GM21423 (cell line): ENCODE data around the gene CPEB2.

ENCODE experiments used
- ATAC-seq: cut with Tn5 transposase; IDR thresholded peaks from one replicate; pipeline ENCODE4 v1.9.1; 2021; ENCODE audit warnings: mild to moderate bottlenecking, moderate library complexity; ENCODE audit not compliant: unreplicated experiment

Gene CPEB2

DNA sequence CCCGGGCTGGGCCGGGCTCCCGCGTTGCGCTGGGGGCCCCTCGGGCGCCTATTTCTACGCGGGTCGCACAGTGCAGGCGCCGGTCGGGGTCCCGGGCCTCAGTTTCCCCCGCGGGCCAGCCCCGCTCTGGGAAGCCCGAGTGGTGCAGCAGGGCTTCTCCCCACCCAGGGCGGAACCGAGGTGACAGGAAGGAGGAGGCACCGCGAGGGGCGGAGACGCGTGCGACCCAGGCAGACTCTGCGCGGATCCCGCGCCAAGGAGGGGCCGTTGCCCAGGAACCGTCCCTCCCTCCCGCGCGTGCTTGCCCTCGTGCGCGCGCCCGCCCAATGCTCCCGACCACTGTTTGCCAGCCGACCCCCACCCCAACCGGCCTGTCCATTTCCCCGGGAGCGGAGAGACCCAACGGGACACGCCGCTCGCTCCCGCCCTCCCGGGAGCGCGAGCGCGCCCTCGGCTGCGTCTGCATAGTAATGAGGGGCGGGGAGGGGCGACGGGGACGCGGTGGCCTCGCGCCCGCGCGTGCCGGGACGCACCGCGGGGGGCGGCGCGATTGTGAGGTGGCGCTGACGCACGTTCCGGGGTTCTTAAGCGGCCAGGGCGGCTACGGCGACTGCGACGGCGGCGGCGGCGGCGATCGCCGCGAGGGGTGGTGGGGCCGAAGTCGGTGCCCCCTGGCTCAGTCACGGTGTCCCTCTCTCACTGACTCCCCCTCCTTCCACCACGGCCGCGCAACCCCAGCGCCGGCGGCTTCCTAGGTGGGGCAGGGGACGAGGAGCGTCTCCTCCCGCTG lies at the start of gene CPEB2:
Gene CPEB2, plus strand, starts transcription at position 613 of the 790 bp plus-strand sequence. CDS start 193 bp downstream, outside the sequence.
- peak; percentile 56 for ATAC-seq

DNA sequence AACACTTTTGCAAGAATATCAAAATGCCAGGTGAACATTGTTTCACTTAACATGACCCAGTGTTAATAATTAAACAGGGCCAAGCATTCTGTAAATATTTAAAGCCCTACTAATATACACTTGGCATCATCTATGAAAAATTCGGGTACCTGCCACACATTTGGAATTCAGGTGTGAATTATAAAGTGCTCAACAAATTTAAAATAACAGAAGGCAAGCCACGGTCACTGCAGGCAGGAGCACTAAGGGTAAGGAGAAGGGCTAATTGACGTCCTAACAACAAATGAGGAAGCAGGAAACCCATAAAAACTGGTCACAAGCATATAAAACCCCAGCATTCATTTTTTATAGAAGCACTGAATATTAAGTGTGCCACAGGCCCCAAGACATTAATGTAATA lies 43.8 kb upstream of the CPEB2 start:
- ATAC-seq: no peak

DNA sequence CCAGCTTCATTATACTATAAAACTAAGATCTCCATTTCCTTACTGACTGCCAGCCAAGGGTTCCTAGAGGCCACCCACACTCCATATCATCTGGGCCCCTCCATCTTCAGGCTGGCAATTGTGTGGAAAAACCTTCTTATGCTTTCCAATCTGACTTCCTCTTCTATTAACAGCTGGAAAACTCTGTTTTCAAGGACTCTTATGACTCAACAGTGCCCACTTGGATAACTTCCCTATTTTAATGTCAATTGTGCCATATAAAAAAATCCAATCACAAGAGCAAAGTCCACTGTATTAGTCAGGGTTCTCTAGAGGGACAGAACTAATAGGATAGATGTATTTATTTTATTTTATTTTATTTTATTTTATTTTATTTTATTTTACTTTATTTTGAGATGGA lies 41.0 kb upstream of the CPEB2 start:
- no peak for ATAC-seq

GRCh38 chr4:14965071-14965470 lies 37.2 kb upstream of the CPEB2 start:
- ATAC-seq: no peak

- ATAC-seq: no peak
These were observed 34.3 kb upstream of the CPEB2 start for GRCh38 chr4:14967982-14968381.

- no peak for ATAC-seq
These were observed 24.5 kb upstream of the CPEB2 start for GRCh38 chr4:14977830-14978229.

DNA sequence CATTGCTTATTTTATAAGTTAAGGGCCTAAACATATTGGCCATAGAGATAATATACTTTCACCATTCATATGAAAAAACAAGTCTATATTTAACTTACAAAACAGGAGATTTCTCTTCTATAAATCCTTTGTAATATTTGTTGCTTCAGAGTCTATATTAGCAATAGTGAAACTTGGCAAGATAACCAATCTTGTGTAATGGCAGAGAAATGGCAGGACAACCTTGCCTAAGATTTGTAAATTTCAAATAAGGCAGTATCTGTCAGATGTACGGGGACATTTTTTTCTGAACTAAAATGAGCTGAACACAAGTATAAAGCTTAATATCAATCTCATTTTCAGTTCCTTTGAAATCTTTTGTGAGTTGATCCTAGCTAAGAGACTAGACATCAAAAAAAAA lies 17.8 kb upstream of the CPEB2 start:
- no peak for ATAC-seq

DNA sequence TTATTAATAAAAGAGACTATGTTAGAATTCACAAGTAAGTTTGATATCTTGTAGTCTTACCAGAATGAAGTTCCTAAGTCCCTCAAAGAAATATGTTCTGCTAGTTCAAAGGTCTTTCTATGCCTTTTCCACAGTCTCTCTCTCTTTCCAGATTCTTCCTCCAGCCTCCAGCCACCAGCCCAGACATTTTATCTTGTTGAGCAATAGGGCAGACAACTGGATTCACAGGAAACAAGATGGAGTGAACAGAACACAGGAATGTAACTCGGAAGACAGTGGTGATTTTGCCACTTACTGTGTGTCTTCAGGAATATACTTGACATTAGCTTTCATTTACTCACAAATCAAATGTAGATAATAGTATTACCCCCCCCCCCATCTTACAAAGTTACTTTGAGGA lies 17.1 kb upstream of the CPEB2 start:
- ATAC-seq: no peak

GRCh38 chr4:14985843-14986242 lies 16.4 kb upstream of the CPEB2 start:
- ATAC-seq: no peak

GRCh38 chr4:14987054-14987453 lies 15.2 kb upstream of the CPEB2 start:
- no peak for ATAC-seq

DNA sequence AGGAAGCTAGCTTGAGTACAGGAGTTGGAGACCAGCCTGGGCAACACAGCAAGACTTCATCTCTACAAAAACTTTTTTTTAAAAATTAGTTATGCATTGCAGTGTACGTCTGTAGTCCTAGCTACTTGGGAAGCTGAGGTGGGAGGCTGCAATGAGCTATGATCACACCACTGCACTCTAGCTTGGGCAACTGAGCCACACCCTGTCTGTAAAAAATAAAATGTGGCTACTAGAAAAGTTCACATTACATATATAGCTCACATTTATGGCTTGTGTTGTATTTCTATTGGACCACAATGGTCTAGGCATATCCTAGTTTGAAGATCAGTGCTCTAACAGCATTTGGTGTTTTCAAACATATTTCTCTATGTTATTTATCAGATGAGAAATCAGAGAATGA lies 11.8 kb upstream of the CPEB2 start:
- ATAC-seq: no peak

DNA sequence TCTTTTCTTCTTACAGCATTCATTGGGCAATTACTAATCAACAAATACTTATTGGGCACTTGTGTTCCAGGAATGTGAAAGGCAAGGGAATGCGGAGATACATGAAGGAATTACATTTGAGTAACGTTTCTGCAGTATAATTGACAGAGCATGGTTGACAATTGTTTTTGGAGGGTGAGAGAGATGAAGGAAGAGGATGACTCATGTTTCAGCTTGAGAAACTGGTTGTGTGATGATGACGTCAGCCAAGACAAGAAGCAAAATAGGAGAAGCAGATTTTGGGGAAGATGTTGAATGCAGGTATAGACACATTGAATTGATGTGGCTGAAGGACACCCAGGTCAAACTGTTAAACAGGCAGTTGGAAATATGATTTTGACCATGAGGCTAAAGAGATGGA lies 8.0 kb upstream of the CPEB2 start:
- no peak for ATAC-seq

DNA sequence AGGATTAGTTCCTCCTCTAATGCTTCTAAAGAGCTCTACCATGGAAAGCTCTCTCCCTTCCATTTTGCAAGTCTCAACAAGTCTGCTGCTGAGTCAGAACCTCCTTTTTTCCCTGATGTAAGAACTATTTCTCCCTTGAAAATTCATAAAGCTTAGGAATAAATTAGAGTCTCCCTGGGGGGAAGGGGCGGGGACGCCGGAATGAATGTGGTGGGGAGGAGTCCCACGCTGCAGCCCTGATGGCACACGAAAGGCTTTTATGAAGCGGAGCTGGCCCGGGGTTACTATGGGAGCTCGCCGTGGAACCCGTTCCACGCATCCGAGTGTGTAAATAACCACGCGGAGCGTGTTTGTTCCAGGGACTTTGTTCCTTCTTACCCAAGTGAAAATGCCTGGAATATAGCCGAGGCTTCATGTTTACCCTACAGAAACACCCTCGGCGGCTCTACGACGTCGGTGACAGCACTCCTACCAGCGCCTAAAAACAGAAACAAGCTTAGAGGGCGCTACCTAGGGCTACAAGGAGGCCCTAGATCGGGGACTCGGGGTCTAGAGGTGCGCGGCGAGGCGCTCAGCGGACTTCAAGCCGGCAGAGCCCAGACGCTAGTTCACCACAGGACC lies 923 bp upstream of the CPEB2 start:
- ATAC-seq: peak; percentile 17

DNA sequence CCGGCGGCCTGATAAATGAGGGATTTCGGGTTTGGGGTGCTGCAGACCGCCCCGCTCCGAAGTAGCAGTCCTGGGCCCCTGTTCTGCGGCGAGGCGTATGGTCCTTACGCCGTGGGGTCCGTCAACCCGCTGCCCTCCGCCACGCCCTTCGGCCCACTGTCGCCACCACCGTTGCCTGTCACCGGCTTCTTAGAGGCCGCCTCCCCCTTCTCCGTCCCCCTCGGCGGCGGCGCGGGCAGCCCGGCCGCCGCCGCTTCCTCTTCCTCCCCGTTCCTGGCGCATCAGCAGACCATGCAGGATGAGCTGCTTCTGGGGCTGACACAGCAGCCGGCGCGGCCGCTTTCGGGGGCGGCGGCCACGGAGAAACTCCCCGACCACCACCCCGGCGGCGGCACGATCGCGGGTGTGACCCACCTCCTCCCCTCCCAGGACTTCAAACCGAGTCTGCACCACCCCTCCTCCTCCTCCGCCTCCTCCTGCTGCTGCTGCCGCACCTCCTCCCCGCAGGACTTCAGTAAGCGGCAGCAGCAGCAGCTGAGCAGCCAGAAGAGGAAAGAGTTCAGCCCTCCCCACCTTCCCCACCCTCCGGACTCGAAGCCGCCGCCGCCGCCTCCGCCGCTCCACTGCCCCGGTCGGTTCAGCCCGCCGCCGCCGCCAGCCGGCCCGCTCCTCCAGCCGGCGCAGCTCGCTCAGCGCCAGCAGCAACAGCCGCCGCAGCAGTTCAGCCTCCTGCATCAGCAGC lies 549 bp downstream of the CPEB2 start:
- peak; percentile 20 for ATAC-seq

GRCh38 chr4:15003401-15003890 lies 1.2 kb downstream of the CPEB2 start:
- ATAC-seq: peak; percentile 13

DNA sequence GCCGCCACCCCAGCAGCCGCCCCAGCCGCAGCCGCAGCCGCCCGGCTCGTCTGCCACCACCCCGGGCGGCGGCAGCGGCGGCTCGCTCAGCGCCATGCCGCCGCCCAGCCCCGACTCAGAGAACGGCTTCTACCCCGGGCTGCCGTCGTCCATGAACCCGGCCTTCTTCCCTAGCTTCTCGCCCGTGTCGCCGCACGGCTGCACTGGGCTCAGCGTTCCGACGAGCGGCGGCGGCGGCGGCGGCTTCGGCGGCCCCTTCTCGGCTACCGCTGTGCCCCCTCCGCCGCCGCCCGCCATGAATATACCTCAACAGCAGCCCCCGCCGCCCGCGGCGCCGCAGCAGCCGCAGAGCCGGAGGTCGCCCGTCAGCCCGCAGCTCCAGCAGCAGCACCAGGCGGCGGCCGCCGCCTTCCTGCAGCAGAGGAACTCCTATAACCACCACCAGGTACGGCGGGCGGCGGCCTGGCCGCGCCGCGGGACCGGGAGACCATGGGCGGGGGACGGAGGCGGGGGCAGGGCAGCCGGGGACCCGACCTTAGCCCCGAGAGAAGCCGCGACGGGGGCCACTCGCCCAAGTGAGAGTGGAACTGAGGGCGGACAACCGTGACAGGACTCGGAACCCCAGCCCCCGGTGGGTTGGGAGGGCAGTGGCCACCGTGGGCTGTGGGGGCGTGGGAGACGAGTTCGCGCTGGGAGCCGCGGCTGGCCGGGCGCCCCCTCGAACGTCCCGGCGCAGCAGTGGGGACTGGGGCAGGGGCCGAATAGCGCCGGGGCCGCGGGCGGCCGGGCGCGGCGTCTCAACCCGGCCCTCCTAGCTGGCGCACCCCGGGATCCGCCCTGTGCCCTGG lies 1.8 kb downstream of the CPEB2 start:
- ATAC-seq: peak; percentile 0

- no peak for ATAC-seq
These were observed 2.5 kb downstream of the CPEB2 start for GRCh38 chr4:15004739-15005301.

GRCh38 chr4:15005474-15006115 lies 3.3 kb downstream of the CPEB2 start:
- no peak for ATAC-seq

- ATAC-seq: no peak
These were observed 4.2 kb downstream of the CPEB2 start for GRCh38 chr4:15006416-15007024.

GRCh38 chr4:15007201-15007600 lies 4.9 kb downstream of the CPEB2 start:
- ATAC-seq: no peak
